Fibroblast of skin of back (primary cell): ENCODE results near the gene SNAP29.
"Not testable (repeated sequence)": the region's sequence is repeated elsewhere in the genome, so short reads cannot be mapped to it uniquely, and the experiment has no call there.

Experiments used
- DNase-seq: peaks from one replicate; pipeline ENCODE4 v3.0.0-alpha.2; 2013

SNAP29 gene

GRCh38 chr22:20931126-20931654 lies 72.4 kb downstream of the SNAP29 start:
- DNase-seq, result no peak

GRCh38 chr22:20933910-20934309 lies 75.1 kb downstream of the SNAP29 start:
- DNase-seq, result no peak

- DNase-seq, result not testable (repeated sequence)
Measured at GRCh38 chr22:20935049-20935448, 76.2 kb downstream of the SNAP29 start.

- not testable (repeated sequence) for DNase-seq
Measured at GRCh38 chr22:20935780-20936539, 77.2 kb downstream of the SNAP29 start.

GRCh38 chr22:20937031-20937793 lies 78.4 kb downstream of the SNAP29 start:
- DNase-seq, result no peak

GRCh38 chr22:20937794-20938671 lies 79.2 kb downstream of the SNAP29 start:
- DNase-seq, result no peak

GRCh38 chr22:20939457-20940185 lies 80.8 kb downstream of the SNAP29 start:
- not testable (repeated sequence) for DNase-seq

GRCh38 chr22:20940186-20940651 lies 81.4 kb downstream of the SNAP29 start:
- no peak for DNase-seq
